HEK293T (cell line): ENCODE measurements around the gene BCL2A1.
"Not testable (repeated sequence)": the region's sequence is repeated elsewhere in the genome, so short reads cannot be mapped to it uniquely, and the experiment has no call there.

Experiments used
- CTCF ChIA-PET: fragments of 350-600 bp; formaldehyde crosslinking; extraction: SDS; loops from one replicate; lab custom pipeline; 2021; ENCODE audit warnings: antibody characterized with exemption, inconsistent platforms; lab: Yijun Ruan, JAX
- POLR2A ChIA-PET: fragments of 350-600 bp; formaldehyde crosslinking; extraction: SDS; loops from one replicate; lab custom pipeline; 2020; ENCODE audit warnings: antibody characterized with exemption, inconsistent platforms; lab: Yijun Ruan, JAX
- DNase-seq: peaks from one replicate; pipeline ENCODE4 v3.0.0; 2012; ENCODE audit warnings: mixed read lengths; ENCODE audit errors: extremely low spot score
- ARNT ChIP-seq: fragments of 450-650 bp; IDR thresholded peaks from 2 replicates; pipeline ENCODE4 v1.6.1; 2017; ENCODE audit warnings: mild to moderate bottlenecking
- BHLHE40 ChIP-seq: fragments of 450-650 bp; IDR thresholded peaks from 2 replicates; pipeline ENCODE4 v1.6.1; 2016; ENCODE audit warnings: mild to moderate bottlenecking, moderate library complexity, borderline replicate concordance
- CTBP1 ChIP-seq: fragments of 450-650 bp; IDR thresholded peaks from 2 replicates; pipeline ENCODE4 v1.6.1; 2016; ENCODE audit warnings: borderline replicate concordance
- ELF4 ChIP-seq: fragments of 450-650 bp; IDR thresholded peaks from 2 replicates; pipeline ENCODE4 v1.6.1; 2017; ENCODE audit warnings: antibody characterized with exemption
- FOXA1 ChIP-seq: fragments of 450-650 bp; IDR thresholded peaks from 2 replicates; pipeline ENCODE4 v1.6.1; 2016; ENCODE audit warnings: mild to moderate bottlenecking
- FOXK2 ChIP-seq: fragments of 450-650 bp; IDR thresholded peaks from 2 replicates; pipeline ENCODE4 v1.6.1; 2016; ENCODE audit warnings: mild to moderate bottlenecking
- FOXM1 ChIP-seq: fragments of 450-650 bp; IDR thresholded peaks from 2 replicates; pipeline ENCODE4 v1.6.1; 2017; ENCODE audit warnings: mild to moderate bottlenecking, borderline replicate concordance
- HDGF ChIP-seq: fragments of 450-650 bp; IDR thresholded peaks from 2 replicates; pipeline ENCODE4 v1.6.1; 2017; ENCODE audit warnings: antibody characterized with exemption, borderline replicate concordance
- L3MBTL2 ChIP-seq: fragments of 450-650 bp; conservative IDR thresholded peaks from 2 replicates; pipeline ENCODE4 v1.6.1; 2016; ENCODE audit warnings: mild to moderate bottlenecking
- LEF1 ChIP-seq: fragments of 450-650 bp; IDR thresholded peaks from 2 replicates; pipeline ENCODE4 v1.6.1; 2017; ENCODE audit warnings: mild to moderate bottlenecking, borderline replicate concordance
- NFRKB ChIP-seq: fragments of 450-650 bp; IDR thresholded peaks from 2 replicates; pipeline ENCODE4 v1.6.1; 2016; ENCODE audit warnings: mild to moderate bottlenecking, moderate library complexity
- SP1 ChIP-seq: fragments of 450-650 bp; IDR thresholded peaks from 2 replicates; pipeline ENCODE4 v1.6.1; 2017
- SUZ12 ChIP-seq: fragments of 450-650 bp; IDR thresholded peaks from 2 replicates; pipeline ENCODE4 v1.6.1; 2016; ENCODE audit warnings: mild to moderate bottlenecking
- TARDBP ChIP-seq: fragments of 450-650 bp; IDR thresholded peaks from 2 replicates; pipeline ENCODE4 v1.6.1; 2016
- ZNF384 ChIP-seq: fragments of 450-650 bp; IDR thresholded peaks from 2 replicates; pipeline ENCODE4 v1.6.1; 2016
- TF ChIP-seq, protein P1 (sequence below): fragments of 450-650 bp; IDR thresholded peaks from 2 replicates; pipeline ENCODE4 v1.6.1; 2016

Gene BCL2A1

DNA sequence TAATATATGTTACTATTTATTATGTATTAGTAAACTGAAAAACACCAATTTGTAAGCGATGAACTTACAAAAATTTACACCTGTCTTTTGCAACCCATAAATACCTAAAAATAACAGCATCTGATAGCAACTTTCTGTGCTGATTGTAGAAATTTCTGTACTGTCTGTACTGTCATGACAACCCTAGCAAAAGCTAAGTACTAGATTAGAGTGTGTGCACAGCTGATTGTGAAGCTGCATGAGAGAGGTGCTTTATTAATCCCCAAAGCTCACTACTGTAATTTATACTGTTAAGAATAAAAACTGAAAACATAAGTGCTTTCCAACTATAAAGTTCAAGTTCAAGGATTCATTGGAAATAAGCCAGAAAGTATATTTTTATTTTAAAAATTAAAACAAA lies 815 bp downstream of the BCL2A1 start:
- TF ChIP-seq NFRKB, result no peak
- no peak for TF ChIP-seq SUZ12
- no peak for TF ChIP-seq FOXK2
- no peak for TF ChIP-seq LEF1
- TF ChIP-seq ZNF384, result no peak
- no peak for TF ChIP-seq ARNT
- no peak for TF ChIP-seq L3MBTL2
- no peak for TF ChIP-seq BHLHE40
- DNase-seq, result no peak
- CTCF ChIA-PET, result no interaction called here
- POLR2A ChIA-PET, result no interaction called here

DNA sequence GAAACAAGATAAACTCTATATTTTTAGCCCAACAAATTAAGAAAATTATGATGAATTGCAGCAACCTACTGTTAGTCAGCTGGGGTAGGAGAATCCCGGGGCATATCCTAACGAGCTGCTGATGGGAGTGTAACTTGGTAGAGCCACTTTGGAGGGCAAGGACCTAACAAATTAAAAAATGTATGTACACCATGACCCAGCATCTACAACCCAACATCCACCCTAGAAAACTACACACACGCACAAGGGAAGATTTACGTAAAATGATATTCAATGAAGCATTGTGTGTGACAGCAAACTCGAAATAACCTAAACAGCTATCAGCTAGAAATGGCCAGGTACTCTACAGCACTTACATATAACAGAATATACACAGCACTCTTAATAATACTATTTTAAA lies 1.9 kb downstream of the BCL2A1 start:
- ChIA-PET CTCF (no interaction called here), POLR2A (interaction anchor here (0.7 kb wide), 1 partner anchor 57 kb away, joined by 4 read pairs; no protein-coding TSS in a partner anchor)
- TF ChIP-seq HDGF (no peak), NFRKB (no peak), ARNT (no peak), ELF4 (no peak), SUZ12 (no peak), L3MBTL2 (no peak), SP1 (no peak), BHLHE40 (no peak), CTBP1 (no peak), ZNF384 (no peak), TARDBP (no peak), FOXM1 (no peak)
- no peak for DNase-seq

DNA sequence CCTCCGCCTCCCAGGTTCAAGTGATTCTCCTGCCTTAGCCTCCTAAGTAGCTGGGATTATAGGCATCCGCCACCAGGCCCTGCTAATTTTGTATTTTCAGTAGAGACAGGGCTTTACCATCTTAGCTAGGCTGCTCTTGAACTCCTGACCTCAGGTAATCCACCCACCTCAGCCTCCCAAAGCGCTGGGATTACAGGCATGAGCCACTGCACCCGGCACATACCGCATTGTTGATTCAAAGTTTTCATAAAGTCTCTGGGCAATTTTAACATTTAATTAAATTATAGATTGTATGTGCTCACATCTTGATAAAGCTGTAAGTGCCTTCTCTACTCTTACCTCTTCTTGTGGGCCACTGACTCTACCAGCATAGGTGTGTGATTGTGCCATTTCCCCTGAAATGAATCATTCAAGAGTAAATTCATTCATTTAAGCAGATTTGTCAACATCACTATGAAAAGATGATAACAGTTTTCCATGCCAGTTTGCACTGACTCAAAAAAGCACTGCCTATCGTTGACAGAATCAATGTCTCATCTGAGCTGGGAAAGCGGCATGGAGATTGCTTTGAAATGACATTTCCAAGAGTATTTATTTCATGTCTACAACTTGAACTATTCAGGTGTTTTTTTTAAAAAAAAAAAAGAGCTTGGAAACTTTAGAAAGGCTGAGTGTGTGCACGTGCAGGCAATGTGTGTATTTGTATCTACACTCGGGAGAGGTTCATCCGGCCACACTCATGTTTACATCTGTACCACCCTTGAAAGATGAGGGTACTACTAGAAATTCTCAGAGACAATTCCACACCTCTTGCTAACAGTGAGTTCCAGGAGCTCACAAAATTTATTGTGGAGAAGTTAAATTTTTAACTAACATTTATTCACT lies 3.5 kb downstream of the BCL2A1 start:
- no peak for DNase-seq
- TF ChIP-seq LEF1 (no peak), CTBP1 (no peak), SP1 (no peak), FOXK2 (no peak), L3MBTL2 (no peak), ARNT (no peak), NFRKB (no peak), FOXA1 (no peak), BHLHE40 (no peak)
- ChIA-PET POLR2A (no interaction called here), CTCF (interaction anchor here (0.6 kb wide), 1 partner anchor 198 kb away, joined by 3 read pairs; no protein-coding TSS in a partner anchor)

DNA sequence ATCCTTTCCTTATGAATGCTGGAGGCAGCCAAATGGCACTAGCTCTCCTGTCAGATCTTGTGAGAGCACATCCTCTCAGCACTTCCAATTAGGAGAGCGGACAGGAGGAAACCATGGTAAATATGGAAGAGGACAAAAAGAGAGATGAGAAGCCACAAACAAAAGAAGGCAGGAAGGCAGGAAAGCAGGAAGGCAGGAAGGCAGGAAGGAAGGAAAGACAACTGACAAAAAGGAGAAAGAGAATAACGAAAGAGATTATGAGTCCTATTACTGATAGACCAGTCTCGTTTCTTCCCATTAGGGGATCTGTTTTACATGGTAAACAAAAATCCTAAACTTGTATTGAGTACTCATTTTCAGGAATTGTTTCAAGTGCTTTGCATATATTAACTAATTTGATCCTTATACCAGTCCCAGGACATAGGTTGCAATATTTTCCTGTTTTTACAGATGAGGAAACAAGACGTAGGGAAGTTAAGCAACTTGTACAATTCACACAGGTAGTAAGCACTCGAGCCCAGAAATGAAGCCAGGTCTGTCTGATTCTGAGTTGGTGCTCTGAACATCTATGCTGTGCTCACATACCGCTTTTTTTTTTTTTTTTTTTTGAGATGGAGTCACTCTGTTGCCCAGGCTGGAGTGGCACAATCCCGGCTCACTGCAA lies 4.2 kb downstream of the BCL2A1 start:
- CTCF ChIA-PET, result no interaction called here
- POLR2A ChIA-PET, result no interaction called here

DNA sequence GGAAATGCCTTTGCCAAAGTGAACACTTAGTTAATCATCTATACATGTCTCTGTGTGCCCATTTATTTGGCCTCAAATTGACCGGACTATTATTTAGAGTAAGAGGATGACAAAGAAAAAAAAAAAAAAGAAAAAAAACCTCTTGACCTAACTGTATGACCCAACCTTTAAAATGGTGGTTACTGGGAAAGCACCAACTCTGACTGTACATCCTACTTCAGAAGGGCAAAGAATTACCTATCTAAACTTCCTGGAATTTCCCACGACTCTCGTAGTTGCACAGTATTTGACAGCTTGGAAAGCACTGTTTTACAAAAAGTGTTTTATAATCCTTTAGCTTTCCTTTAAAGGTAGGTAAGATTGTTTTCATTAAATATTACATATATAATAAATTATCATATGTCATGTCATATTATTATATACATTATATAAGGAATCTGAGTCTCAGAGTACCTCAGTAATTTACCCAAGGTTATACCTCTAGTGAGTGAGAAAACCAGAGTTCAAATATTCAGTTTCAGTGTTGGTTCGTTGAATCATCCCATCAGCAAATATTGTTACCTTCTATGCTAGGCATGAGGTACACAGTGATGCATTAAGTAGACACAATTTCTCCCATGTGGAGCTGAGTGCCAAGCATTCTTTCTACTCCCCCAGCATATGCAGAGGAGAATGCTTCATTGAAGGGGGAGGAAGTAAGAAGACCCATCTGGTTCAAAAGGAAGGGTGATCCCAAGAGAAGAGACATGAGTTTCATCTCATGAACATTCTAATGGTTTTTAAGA lies 5.0 kb downstream of the BCL2A1 start:
- ChIA-PET POLR2A (no interaction called here), CTCF (no interaction called here)
- no peak for DNase-seq
- no peak for TF ChIP-seq FOXM1
- no peak for TF ChIP-seq LEF1

More for the DNA sequence above, 4.2 kb downstream of the BCL2A1 start:
- no peak for TF ChIP-seq FOXM1
- TF ChIP-seq ARNT, result no peak
- TF ChIP-seq ELF4, result no peak
- no peak for TF ChIP-seq FOXA1
- TF ChIP-seq BHLHE40, result no peak
- no peak for TF ChIP-seq NFRKB
- no peak for TF ChIP-seq CTBP1
- no peak for TF ChIP-seq LEF1
- no peak for TF ChIP-seq ZNF384
- TF ChIP-seq SUZ12, result no peak
- TF ChIP-seq FOXK2, result no peak
- TF ChIP-seq, protein P1, sequence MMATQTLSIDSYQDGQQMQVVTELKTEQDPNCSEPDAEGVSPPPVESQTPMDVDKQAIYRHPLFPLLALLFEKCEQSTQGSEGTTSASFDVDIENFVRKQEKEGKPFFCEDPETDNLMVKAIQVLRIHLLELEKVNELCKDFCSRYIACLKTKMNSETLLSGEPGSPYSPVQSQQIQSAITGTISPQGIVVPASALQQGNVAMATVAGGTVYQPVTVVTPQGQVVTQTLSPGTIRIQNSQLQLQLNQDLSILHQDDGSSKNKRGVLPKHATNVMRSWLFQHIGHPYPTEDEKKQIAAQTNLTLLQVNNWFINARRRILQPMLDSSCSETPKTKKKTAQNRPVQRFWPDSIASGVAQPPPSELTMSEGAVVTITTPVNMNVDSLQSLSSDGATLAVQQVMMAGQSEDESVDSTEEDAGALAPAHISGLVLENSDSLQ, result no peak
- TF ChIP-seq HDGF, result no peak
- TF ChIP-seq SP1, result no peak
- TF ChIP-seq L3MBTL2, result no peak
- no peak for TF ChIP-seq TARDBP
- DNase-seq, result no peak

DNA sequence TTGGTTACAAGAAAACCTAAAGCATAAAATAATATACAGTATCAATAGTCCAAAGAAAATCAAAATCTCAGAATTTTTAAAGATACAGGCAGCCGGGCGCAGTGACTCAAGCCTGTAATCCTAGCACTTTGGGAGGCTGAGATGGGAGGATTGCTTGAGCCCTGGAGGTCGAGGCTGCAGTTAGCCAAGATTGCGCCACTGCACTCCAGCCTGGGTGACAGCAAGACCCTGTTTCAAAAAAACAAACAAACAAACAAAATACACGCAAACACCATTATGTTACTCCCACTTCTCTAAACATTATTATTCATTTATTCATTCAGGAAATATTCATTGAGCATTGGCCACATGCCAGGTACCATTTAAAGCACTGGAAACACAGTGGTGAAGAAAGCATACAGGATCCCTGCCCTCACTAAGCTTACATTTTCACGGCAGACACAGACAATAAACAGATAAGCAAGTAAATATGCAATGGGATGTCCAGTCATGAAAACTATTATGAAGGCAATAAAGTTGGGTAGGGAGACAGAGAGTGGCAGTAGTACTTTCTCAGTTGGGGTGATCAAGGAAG lies 6.7 kb downstream of the BCL2A1 start:
- ChIA-PET CTCF (no interaction called here), POLR2A (no interaction called here)
- TF ChIP-seq HDGF (no peak), L3MBTL2 (no peak), FOXM1 (no peak), ZNF384 (no peak), FOXA1 (no peak), SUZ12 (no peak), ARNT (no peak)

DNA sequence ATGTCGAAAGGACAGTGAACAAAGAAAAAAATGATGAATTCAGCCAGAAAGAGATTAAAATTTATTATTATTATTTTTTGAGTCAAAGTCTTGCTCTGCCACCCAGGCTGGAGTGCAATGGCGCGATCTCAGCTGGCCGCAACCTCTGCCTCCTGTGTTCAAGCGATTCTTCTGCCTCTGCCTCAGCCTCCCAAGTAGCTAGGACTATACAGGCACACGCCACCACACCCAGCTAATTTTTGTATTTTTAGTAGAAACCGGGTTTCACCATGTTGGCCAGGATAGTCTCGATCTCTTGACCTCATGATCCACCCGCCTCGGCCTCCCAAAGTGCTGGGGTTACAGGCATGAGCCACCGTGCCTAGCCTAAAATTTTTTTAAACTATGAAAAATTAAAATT lies 8.1 kb downstream of the BCL2A1 start:
- DNase-seq, POLR2A ChIA-PET, CTCF ChIA-PET: not testable (repeated sequence)

More for the DNA sequence above, 6.7 kb downstream of the BCL2A1 start:
- DNase-seq, result no peak
